ENCODE data around the gene PTPRN2.

Gene PTPRN2

DNA sequence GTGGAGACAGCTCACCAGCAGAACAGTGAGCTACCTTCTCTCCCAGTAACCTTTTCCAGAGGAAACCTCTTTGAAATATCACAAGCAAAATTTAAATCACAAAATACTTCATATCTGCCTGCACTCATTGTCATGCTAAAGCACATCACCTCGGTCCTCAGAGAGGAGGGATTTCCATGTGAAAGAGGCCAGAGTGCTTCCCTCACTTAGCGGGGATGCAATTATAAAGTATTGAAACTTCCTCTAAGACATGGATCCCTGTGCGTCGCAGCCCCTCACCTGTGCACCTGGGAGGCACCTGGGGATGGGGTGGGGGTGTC, 792.9 kb downstream of the PTPRN2 start:
- H3K9me3 ChIP-seq (ENCODE audit: control insufficient read depth, low read length): no peaks in the 10 kb centered on the region
- no peak overlapping the region for H3K4me3 ChIP-seq (ENCODE audit: low read depth, low read length)
- no peak overlapping the region for H3K9ac ChIP-seq
- no peaks in the 10 kb centered on the region for H3K36me3 ChIP-seq (ENCODE audit: control insufficient read depth, insufficient read depth, low read length)
- H3K4me1 ChIP-seq: no peaks in the 10 kb centered on the region
- no peaks in the 10 kb centered on the region for H3K79me2 ChIP-seq
- no peak overlapping the region for H3K4me2 ChIP-seq (ENCODE audit: low read length)
- H3K27me3 ChIP-seq (ENCODE audit: control insufficient read depth, insufficient read depth, low read length): no peaks in the 10 kb centered on the region
- H2AFZ ChIP-seq: no peak overlapping the region
- no peak overlapping the region for H3K27ac ChIP-seq
- TF ChIP-seq, protein P1, sequence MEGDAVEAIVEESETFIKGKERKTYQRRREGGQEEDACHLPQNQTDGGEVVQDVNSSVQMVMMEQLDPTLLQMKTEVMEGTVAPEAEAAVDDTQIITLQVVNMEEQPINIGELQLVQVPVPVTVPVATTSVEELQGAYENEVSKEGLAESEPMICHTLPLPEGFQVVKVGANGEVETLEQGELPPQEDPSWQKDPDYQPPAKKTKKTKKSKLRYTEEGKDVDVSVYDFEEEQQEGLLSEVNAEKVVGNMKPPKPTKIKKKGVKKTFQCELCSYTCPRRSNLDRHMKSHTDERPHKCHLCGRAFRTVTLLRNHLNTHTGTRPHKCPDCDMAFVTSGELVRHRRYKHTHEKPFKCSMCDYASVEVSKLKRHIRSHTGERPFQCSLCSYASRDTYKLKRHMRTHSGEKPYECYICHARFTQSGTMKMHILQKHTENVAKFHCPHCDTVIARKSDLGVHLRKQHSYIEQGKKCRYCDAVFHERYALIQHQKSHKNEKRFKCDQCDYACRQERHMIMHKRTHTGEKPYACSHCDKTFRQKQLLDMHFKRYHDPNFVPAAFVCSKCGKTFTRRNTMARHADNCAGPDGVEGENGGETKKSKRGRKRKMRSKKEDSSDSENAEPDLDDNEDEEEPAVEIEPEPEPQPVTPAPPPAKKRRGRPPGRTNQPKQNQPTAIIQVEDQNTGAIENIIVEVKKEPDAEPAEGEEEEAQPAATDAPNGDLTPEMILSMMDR (IDR thresholded peaks at IDR 0.05): no peak

DNA sequence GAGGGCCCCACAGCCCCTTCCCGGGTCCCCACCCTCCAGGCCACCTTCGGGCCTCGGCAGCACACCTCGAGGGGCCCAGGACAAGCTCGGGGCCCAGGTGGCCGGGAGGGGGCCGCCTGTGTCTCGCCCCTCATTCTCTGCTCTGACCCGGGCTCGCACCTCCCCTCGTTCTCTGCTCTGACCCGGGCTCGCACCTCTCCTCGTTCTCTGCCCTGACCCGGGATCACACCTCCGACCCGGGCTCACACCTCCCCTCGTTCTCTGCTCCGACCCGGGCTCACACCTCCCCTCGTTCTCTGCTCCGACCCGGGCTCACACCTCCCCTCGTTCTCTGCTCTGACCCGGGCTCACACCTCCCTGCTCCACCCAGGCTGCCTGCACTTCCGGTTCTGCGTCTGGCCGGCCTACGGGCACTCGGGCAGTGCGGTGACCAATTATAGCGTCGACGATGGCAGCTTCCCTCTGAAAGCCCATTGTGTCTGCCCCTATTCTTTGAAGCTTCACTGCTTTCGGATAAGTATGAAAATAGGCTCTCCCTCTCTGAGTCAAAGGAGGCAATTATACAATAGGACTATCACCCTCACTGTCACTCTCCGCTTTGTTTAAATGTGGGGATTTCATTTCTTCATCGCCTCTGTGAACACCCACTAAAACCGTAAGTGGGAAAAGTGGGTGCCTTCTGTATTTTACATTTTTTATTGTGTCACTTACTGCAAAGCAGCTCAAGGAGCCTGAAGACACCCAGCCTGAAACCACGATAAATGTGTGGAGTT, 793.5 kb downstream of the PTPRN2 start:
- Histone ChIP-seq H3K79me2 (no peaks in the 10 kb centered on the region), H3K4me2 (ENCODE audit: low read length) (no peak overlapping the region), H3K36me3 (ENCODE audit: control insufficient read depth, insufficient read depth, low read length) (no peaks in the 10 kb centered on the region), H3K27me3 (ENCODE audit: control insufficient read depth, insufficient read depth, low read length) (no peaks in the 10 kb centered on the region), H3K27ac (no peak overlapping the region), H3K4me3 (ENCODE audit: low read depth, low read length) (no peak overlapping the region), H2AFZ (no peak overlapping the region), H3K9ac (no peak overlapping the region), H3K4me1 (no peaks in the 10 kb centered on the region), H3K9me3 (ENCODE audit: control insufficient read depth, low read length) (no peaks in the 10 kb centered on the region)
- TF ChIP-seq, protein P1 (IDR thresholded peaks at IDR 0.05): no peak

DNA sequence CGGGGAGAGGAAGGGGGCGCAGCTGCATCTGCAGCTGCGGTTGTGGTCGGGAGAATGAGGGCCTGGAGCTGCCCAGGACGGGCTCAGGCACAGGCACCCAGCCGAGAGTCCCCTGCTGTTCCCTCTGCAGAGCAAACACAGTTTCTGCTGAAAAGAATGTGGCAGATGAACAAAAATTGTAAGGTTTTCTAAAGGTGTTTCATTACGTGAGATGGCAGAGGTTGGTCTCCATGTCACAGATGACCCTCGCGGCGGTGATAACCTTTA, 794.6 kb downstream of the PTPRN2 start:
- no peak overlapping the region for H3K9ac ChIP-seq
- TF ChIP-seq, protein P1 (IDR thresholded peaks at IDR 0.05): no peak
- H3K27ac ChIP-seq: no peak overlapping the region
- no peak overlapping the region for H3K4me3 ChIP-seq (ENCODE audit: low read depth, low read length)
- no peaks in the 10 kb centered on the region for H3K9me3 ChIP-seq (ENCODE audit: control insufficient read depth, low read length)
- no peak overlapping the region for H2AFZ ChIP-seq
- no peak overlapping the region for H3K4me2 ChIP-seq (ENCODE audit: low read length)
- no peaks in the 10 kb centered on the region for H3K4me1 ChIP-seq
- no peaks in the 10 kb centered on the region for H3K27me3 ChIP-seq (ENCODE audit: control insufficient read depth, insufficient read depth, low read length)
- H3K79me2 ChIP-seq: no peaks in the 10 kb centered on the region
- no peaks in the 10 kb centered on the region for H3K36me3 ChIP-seq (ENCODE audit: control insufficient read depth, insufficient read depth, low read length)

DNA sequence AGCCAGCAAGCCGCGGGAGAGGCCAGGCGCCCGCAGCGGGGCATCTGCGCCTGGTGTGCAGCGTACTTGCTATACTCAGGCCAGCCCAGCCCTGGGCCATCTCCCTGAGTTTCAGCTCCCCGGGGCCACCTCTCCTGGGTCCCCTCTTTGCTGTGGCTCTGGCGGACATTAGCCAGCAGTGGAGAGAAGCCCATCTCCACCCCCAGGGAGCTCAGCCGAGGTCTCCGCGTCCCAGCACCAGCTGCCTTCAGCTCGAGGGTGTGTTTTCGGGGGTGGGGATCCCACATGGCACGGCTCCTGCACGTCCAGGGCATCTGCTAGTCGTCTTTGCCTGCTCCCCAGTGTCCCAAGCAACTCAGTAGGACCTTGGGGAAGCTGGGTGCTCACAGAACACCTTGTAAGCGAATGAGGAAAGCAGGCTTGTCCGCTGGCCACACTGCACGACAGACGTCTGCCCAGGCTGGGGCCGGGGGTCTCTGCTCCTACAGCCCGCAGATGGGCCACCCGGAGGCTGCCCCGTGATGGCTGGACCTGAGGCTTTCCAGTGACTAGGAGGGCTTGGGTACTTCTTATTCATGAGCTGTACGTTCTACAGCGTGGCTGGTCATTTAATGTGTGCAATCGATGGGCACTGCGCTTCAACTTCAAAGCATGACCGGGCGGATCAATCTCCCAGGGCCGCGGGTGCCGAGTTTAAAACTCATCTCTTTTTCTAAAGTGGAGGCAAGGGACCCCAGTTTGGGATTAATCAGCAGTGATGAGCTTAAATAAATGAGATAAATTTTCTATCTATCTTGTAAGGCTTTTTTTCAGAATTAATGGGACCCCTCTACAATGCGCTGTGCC, 795.2 kb downstream of the PTPRN2 start:
- Histone ChIP-seq H3K4me2 (ENCODE audit: low read length) (no peak overlapping the region), H3K27me3 (ENCODE audit: control insufficient read depth, insufficient read depth, low read length) (no peaks in the 10 kb centered on the region), H3K9me3 (ENCODE audit: control insufficient read depth, low read length) (no peaks in the 10 kb centered on the region), H3K9ac (no peak overlapping the region), H3K4me3 (ENCODE audit: low read depth, low read length) (no peak overlapping the region), H3K36me3 (ENCODE audit: control insufficient read depth, insufficient read depth, low read length) (no peaks in the 10 kb centered on the region), H3K79me2 (no peaks in the 10 kb centered on the region), H2AFZ (no peak overlapping the region), H3K4me1 (no peaks in the 10 kb centered on the region), H3K27ac (no peak overlapping the region)
- TF ChIP-seq, protein P1 (IDR thresholded peaks at IDR 0.05): no peak

Data from parathyroid adenoma (tissue), 2 donors.